GM23338 (cell line): ENCODE results near the gene GRAMD4. TPM values are rescaled to one million over a fixed set of nuclear protein-coding genes. Genes with fewer than 3 reads are reported as not detected.

ENCODE experiments used
- ATAC-seq: fragments of 200-7000 bp; cut with Tn5 transposase; 3 replicates; pipeline ENCODE4 v1.9.1; 2020
- DNase-seq: peaks from one replicate; pipeline ENCODE4 v3.0.0-alpha.2; 2015; ENCODE audit warnings: low spot score
- H2AFZ ChIP-seq: fragments of 200-600 bp; sonication (generic); 2 replicates; pipeline ENCODE4 v1.8.0; 2016; ENCODE audit warnings: antibody characterized with exemption, mild to moderate bottlenecking, moderate library complexity
- H3F3A ChIP-seq: fragments of 200-600 bp; sonication (generic); replicated peaks from 2 replicates; pipeline ENCODE4 v1.8.0; 2017; ENCODE audit warnings: antibody characterized with exemption, mixed run types, low read depth
- H3K27ac ChIP-seq: fragments of 200-600 bp; sonication (generic); 2 replicates; pipeline ENCODE4 v1.6.1; 2016; ENCODE audit warnings: low read depth
- H3K27me3 ChIP-seq: fragments of 200-600 bp; sonication (generic); 2 replicates; pipeline ENCODE4 v1.8.0; 2016; ENCODE audit warnings: mild to moderate bottlenecking, mixed run types, moderate library complexity; ENCODE audit not compliant: insufficient read depth
- H3K36me3 ChIP-seq: fragments of 200-600 bp; sonication (generic); 2 replicates; pipeline ENCODE4 v1.8.0; 2016; ENCODE audit warnings: mild to moderate bottlenecking; ENCODE audit not compliant: insufficient read depth
- H3K4me1 ChIP-seq: fragments of 200-600 bp; sonication (generic); 2 replicates; pipeline ENCODE4 v1.8.0; 2016; ENCODE audit warnings: mild to moderate bottlenecking, moderate library complexity; ENCODE audit not compliant: insufficient read depth
- H3K4me2 ChIP-seq: fragments of 200-600 bp; sonication (generic); 2 replicates; pipeline ENCODE4 v1.7.1; 2017; ENCODE audit warnings: mixed run types
- H3K4me3 ChIP-seq: fragments of 200-600 bp; sonication (generic); 2 replicates; pipeline ENCODE4 v1.6.1; 2016; ENCODE audit warnings: mixed run types
- H3K79me2 ChIP-seq: fragments of 200-600 bp; sonication (generic); replicated peaks from 2 replicates; pipeline ENCODE4 v1.8.0; 2017; ENCODE audit warnings: mild to moderate bottlenecking; ENCODE audit not compliant: insufficient read depth
- H3K9me2 ChIP-seq: fragments of 200-600 bp; sonication (generic); 2 replicates; pipeline ENCODE4 v1.8.0; 2017; ENCODE audit not compliant: insufficient read depth
- H4K20me1 ChIP-seq: fragments of 200-600 bp; sonication (generic); replicated peaks from 2 replicates; pipeline ENCODE4 v1.8.0; 2017; ENCODE audit warnings: mild to moderate bottlenecking; ENCODE audit not compliant: insufficient read depth
- H3K27ac Mint-ChIP-seq: 2 replicates; pipeline ENCODE4 v1.8.0; 2020; ENCODE audit warnings: inconsistent platforms, mild to moderate bottlenecking, moderate library complexity, mixed read lengths
- H3K27me3 Mint-ChIP-seq: 3 replicates; pipeline ENCODE4 v1.8.0; 2022; ENCODE audit warnings: low read depth, mild to moderate bottlenecking, moderate library complexity, mixed read lengths, inconsistent platforms; ENCODE audit not compliant: insufficient read depth, poor library complexity
- H3K36me3 Mint-ChIP-seq: 3 replicates; pipeline ENCODE4 v1.8.0; 2021; ENCODE audit warnings: low read depth, mild to moderate bottlenecking, inconsistent platforms, moderate library complexity, mixed read lengths
- H3K4me1 Mint-ChIP-seq: 3 replicates; pipeline ENCODE4 v1.8.0; 2020; ENCODE audit warnings: mild to moderate bottlenecking, inconsistent platforms, mixed read lengths
- H3K4me3 Mint-ChIP-seq: 3 replicates; pipeline ENCODE4 v1.8.0; 2021; ENCODE audit warnings: moderate library complexity, mild to moderate bottlenecking, inconsistent platforms, mixed read lengths
- H3K9me3 Mint-ChIP-seq: 3 replicates; pipeline ENCODE4 v1.8.0; 2020; ENCODE audit warnings: moderate library complexity, mild to moderate bottlenecking, inconsistent platforms, mixed read lengths
- CREB1 ChIP-seq: fragments of 250-450 bp; sonication (Bioruptor Pico); IDR thresholded peaks from 2 replicates; pipeline ENCODE4 v1.5.0; 2020; ENCODE audit warnings: low read depth, mild to moderate bottlenecking, moderate library complexity
- EZH2 ChIP-seq: fragments of 200-600 bp; sonication (generic); IDR thresholded peaks from one replicate; pipeline ENCODE4 v1.8.0; 2017; ENCODE audit warnings: antibody characterized with exemption, mild to moderate bottlenecking, low read depth; ENCODE audit not compliant: unreplicated experiment
- EZH2phosphoT487 ChIP-seq: fragments of 200-600 bp; sonication (generic); IDR thresholded peaks from one replicate; pipeline ENCODE4 v1.8.1; 2018; ENCODE audit warnings: antibody characterized with exemption; ENCODE audit not compliant: unreplicated experiment
- JUNB ChIP-seq: IDR thresholded peaks from one replicate; pipeline ENCODE4 v1.6.1; 2016; ENCODE audit warnings: antibody characterized with exemption; ENCODE audit not compliant: unreplicated experiment
- NANOG ChIP-seq: IDR thresholded peaks from 2 replicates; pipeline ENCODE4 v1.6.1; 2016; ENCODE audit warnings: antibody characterized with exemption, borderline replicate concordance
- POLR2AphosphoS5 ChIP-seq: IDR thresholded peaks from 2 replicates; pipeline ENCODE4 v1.6.1; 2016; ENCODE audit warnings: antibody characterized with exemption, low read depth
- STAT1 ChIP-seq: IDR thresholded peaks from one replicate; pipeline ENCODE4 v1.6.1; 2016; ENCODE audit warnings: antibody characterized with exemption; ENCODE audit not compliant: unreplicated experiment
- ZNF114 ChIP-seq: fragments of 250-450 bp; sonication (Bioruptor Pico); IDR thresholded peaks from 2 replicates; pipeline ENCODE4 v1.5.0; 2020; ENCODE audit warnings: mild to moderate bottlenecking, moderate library complexity
- ZNF331 ChIP-seq: fragments of 250-450 bp; sonication (Bioruptor Pico); IDR thresholded peaks from 2 replicates; pipeline ENCODE4 v1.5.0; 2020; ENCODE audit warnings: low read depth, mild to moderate bottlenecking, moderate library complexity
- long read RNA-seq: library from polyadenylated mRNA; unstranded; transcript quantifications from one replicate; pipeline ENCODE4 v2.0.0, GENCODE V29; 2020; ENCODE audit not compliant: unreplicated experiment
- polyA plus RNA-seq: library from polyadenylated mRNA; unstranded; fragments of >200 nt; fragmentation: Nextera tagmentation; extraction: Ambion mirVana; gene quantifications from 2 replicates; pipeline ENCODE4 v1.2.1, GENCODE V29; 2016
- total RNA-seq: library from RNA; depleted of rRNA; stranded (reverse); fragments of >200 nt; shearing (Covaris generic); gene quantifications from 2 replicates; pipeline ENCODE4 v1.2.3, GENCODE V29; 2014; rRNA removed
- TF ChIP-seq, protein P1 (sequence below): fragments of 250-450 bp; sonication (Bioruptor Pico); IDR thresholded peaks from 2 replicates; pipeline ENCODE4 v1.5.0; 2020; ENCODE audit warnings: mild to moderate bottlenecking, moderate library complexity
- TF ChIP-seq, protein P2 (sequence below): IDR thresholded peaks from one replicate; pipeline ENCODE4 v1.6.1; 2018; ENCODE audit warnings: antibody characterized with exemption; ENCODE audit not compliant: unreplicated experiment
- TF ChIP-seq, protein P3 (sequence below): IDR thresholded peaks from 2 replicates; pipeline ENCODE4 v1.6.1; 2016; ENCODE audit warnings: antibody characterized with exemption

GRAMD4 gene, protein sequence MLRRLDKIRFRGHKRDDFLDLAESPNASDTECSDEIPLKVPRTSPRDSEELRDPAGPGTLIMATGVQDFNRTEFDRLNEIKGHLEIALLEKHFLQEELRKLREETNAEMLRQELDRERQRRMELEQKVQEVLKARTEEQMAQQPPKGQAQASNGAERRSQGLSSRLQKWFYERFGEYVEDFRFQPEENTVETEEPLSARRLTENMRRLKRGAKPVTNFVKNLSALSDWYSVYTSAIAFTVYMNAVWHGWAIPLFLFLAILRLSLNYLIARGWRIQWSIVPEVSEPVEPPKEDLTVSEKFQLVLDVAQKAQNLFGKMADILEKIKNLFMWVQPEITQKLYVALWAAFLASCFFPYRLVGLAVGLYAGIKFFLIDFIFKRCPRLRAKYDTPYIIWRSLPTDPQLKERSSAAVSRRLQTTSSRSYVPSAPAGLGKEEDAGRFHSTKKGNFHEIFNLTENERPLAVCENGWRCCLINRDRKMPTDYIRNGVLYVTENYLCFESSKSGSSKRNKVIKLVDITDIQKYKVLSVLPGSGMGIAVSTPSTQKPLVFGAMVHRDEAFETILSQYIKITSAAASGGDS
- total RNA-seq, result 19.7 and 81.8 TPM in 2 replicates
- 2.7 and 3.1 TPM in 2 replicates for polyA plus RNA-seq
- long read RNA-seq, result 0 reads

DNA sequence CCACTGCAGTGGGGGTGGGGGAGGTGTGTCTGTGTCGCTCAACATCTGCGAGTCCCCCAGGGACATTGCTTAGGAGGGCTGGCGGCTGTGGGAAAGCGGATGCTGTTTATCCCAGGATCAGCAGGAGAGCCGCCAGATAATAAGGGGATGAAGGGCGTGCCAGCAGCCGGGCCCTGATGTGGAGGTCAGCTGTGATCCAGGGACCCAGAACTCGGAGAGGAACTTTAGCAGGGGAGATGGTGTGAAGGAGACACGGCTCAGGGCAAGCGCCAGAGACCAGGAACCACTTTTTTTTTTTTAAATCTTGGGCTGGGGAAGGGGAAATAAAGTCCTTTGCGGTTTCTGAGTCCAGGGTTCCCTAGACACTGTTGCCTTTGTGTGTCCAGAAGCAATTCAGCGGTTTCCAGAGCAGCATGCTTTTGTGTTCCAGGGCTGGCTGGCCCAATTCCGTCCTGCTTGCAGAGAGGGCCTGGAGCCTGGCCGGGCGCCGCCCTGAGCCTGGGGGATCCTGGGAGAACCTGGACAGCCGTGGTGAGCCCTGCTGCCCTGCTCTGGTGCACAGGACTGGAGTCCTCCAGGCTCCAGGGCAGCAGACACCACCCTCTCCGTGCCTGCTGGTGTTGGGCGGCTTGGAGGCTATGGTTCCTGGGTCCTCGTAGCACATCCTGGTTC lies at the start of gene GRAMD4:
TSS of gene GRAMD4 (plus strand) at position 557 of the 672 bp plus-strand sequence. CDS start 6,414 bp downstream, outside the sequence.
- ATAC-seq (no peak), DNase-seq (no peak)
- H3F3A ChIP-seq, result no peaks in the 10 kb centered on the region
- H3K36me3 ChIP-seq, result no peaks in the 10 kb centered on the region
- Mint-ChIP-seq H3K9me3 (peaks cover 4% of the 10 kb centered on the region; the same call in 1 of the 3 replicates), H3K4me3 (no peak within 1 kb of the TSS), H3K36me3 (no peaks in the 10 kb centered on the region), H3K27ac (no peak within 1 kb of the TSS; the same call in 1 of the 2 replicates), H3K4me1 (peaks cover 3% of the 10 kb centered on the region; the same call in 1 of the 3 replicates), H3K27me3 (no peaks in the 10 kb centered on the region)
- H3K4me3 ChIP-seq, result no peak within 1 kb of the TSS
- H3K4me1 ChIP-seq, result no peaks in the 10 kb centered on the region
- H3K4me2 ChIP-seq, result no peak within 1 kb of the TSS
- no peak within 1 kb of the TSS; the same call in 1 of the 2 replicates for H3K27ac ChIP-seq
- H3K79me2 ChIP-seq, result peaks cover 3% of the 10 kb centered on the region; the same call in 1 of the 2 replicates
- H4K20me1 ChIP-seq, result no peaks in the 10 kb centered on the region
- no peaks in the 10 kb centered on the region for H3K27me3 ChIP-seq
- no peak within 1 kb of the TSS for H2AFZ ChIP-seq
- H3K9me2 ChIP-seq, result no peaks in the 10 kb centered on the region
- TF ChIP-seq STAT1 (no peak), ZNF331 (no peak), CREB1 (CRISPR knock-in tag) (no peak), NANOG (no peak), ZNF114 (CRISPR knock-in tag) (no peak), POLR2AphosphoS5 (no peak), EZH2 (no peak), EZH2phosphoT487 (no peak), JUNB (no peak)
- TF ChIP-seq, protein P1, sequence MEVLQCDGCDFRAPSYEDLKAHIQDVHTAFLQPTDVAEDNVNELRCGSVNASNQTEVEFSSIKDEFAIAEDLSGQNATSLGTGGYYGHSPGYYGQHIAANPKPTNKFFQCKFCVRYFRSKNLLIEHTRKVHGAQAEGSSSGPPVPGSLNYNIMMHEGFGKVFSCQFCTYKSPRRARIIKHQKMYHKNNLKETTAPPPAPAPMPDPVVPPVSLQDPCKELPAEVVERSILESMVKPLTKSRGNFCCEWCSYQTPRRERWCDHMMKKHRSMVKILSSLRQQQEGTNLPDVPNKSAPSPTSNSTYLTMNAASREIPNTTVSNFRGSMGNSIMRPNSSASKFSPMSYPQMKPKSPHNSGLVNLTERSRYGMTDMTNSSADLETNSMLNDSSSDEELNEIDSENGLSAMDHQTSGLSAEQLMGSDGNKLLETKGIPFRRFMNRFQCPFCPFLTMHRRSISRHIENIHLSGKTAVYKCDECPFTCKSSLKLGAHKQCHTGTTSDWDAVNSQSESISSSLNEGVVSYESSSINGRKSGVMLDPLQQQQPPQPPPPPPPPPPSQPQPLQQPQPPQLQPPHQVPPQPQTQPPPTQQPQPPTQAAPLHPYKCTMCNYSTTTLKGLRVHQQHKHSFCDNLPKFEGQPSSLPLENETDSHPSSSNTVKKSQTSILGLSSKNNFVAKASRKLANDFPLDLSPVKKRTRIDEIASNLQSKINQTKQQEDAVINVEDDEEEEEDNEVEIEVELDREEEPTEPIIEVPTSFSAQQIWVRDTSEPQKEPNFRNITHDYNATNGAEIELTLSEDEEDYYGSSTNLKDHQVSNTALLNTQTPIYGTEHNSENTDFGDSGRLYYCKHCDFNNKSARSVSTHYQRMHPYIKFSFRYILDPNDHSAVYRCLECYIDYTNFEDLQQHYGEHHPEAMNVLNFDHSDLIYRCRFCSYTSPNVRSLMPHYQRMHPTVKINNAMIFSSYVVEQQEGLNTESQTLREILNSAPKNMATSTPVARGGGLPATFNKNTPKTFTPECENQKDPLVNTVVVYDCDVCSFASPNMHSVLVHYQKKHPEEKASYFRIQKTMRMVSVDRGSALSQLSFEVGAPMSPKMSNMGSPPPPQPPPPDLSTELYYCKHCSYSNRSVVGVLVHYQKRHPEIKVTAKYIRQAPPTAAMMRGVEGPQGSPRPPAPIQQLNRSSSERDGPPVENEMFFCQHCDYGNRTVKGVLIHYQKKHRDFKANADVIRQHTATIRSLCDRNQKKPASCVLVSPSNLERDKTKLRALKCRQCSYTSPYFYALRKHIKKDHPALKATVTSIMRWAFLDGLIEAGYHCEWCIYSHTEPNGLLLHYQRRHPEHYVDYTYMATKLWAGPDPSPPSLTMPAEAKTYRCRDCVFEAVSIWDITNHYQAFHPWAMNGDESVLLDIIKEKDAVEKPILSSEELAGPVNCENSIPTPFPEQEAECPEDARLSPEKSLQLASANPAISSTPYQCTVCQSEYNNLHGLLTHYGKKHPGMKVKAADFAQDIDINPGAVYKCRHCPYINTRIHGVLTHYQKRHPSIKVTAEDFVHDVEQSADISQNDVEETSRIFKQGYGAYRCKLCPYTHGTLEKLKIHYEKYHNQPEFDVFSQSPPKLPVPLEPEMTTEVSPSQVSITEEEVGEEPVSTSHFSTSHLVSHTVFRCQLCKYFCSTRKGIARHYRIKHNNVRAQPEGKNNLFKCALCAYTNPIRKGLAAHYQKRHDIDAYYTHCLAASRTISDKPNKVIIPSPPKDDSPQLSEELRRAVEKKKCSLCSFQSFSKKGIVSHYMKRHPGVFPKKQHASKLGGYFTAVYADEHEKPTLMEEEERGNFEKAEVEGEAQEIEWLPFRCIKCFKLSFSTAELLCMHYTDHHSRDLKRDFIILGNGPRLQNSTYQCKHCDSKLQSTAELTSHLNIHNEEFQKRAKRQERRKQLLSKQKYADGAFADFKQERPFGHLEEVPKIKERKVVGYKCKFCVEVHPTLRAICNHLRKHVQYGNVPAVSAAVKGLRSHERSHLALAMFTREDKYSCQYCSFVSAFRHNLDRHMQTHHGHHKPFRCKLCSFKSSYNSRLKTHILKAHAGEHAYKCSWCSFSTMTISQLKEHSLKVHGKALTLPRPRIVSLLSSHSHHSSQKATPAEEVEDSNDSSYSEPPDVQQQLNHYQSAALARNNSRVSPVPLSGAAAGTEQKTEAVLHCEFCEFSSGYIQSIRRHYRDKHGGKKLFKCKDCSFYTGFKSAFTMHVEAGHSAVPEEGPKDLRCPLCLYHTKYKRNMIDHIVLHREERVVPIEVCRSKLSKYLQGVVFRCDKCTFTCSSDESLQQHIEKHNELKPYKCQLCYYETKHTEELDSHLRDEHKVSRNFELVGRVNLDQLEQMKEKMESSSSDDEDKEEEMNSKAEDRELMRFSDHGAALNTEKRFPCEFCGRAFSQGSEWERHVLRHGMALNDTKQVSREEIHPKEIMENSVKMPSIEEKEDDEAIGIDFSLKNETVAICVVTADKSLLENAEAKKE (CRISPR knock-in tag), result no peak
- TF ChIP-seq, protein P2, sequence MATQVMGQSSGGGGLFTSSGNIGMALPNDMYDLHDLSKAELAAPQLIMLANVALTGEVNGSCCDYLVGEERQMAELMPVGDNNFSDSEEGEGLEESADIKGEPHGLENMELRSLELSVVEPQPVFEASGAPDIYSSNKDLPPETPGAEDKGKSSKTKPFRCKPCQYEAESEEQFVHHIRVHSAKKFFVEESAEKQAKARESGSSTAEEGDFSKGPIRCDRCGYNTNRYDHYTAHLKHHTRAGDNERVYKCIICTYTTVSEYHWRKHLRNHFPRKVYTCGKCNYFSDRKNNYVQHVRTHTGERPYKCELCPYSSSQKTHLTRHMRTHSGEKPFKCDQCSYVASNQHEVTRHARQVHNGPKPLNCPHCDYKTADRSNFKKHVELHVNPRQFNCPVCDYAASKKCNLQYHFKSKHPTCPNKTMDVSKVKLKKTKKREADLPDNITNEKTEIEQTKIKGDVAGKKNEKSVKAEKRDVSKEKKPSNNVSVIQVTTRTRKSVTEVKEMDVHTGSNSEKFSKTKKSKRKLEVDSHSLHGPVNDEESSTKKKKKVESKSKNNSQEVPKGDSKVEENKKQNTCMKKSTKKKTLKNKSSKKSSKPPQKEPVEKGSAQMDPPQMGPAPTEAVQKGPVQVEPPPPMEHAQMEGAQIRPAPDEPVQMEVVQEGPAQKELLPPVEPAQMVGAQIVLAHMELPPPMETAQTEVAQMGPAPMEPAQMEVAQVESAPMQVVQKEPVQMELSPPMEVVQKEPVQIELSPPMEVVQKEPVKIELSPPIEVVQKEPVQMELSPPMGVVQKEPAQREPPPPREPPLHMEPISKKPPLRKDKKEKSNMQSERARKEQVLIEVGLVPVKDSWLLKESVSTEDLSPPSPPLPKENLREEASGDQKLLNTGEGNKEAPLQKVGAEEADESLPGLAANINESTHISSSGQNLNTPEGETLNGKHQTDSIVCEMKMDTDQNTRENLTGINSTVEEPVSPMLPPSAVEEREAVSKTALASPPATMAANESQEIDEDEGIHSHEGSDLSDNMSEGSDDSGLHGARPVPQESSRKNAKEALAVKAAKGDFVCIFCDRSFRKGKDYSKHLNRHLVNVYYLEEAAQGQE, result no peak
- TF ChIP-seq, protein P3, sequence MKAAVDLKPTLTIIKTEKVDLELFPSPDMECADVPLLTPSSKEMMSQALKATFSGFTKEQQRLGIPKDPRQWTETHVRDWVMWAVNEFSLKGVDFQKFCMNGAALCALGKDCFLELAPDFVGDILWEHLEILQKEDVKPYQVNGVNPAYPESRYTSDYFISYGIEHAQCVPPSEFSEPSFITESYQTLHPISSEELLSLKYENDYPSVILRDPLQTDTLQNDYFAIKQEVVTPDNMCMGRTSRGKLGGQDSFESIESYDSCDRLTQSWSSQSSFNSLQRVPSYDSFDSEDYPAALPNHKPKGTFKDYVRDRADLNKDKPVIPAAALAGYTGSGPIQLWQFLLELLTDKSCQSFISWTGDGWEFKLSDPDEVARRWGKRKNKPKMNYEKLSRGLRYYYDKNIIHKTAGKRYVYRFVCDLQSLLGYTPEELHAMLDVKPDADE, result no peak
